DMS153 (cell line): ENCODE measurements around the gene GSK3A.

Source experiments
- DNase-seq: peaks from one replicate; lab custom pipeline; 2025; lab: John Stamatoyannopoulos, UW

The GSK3A gene

GRCh38 chr19:42242512-42243409, at the start of gene GSK3A:
Gene GSK3A (minus strand): TSS chr19:42242602. CDS start chr19:42242465, 137 bp downstream.
- DNase-seq = peak; percentile 99

- no peak for DNase-seq
These were observed 49.0 kb upstream of the GSK3A start for GRCh38 chr19:42291435-42291810.

DNA sequence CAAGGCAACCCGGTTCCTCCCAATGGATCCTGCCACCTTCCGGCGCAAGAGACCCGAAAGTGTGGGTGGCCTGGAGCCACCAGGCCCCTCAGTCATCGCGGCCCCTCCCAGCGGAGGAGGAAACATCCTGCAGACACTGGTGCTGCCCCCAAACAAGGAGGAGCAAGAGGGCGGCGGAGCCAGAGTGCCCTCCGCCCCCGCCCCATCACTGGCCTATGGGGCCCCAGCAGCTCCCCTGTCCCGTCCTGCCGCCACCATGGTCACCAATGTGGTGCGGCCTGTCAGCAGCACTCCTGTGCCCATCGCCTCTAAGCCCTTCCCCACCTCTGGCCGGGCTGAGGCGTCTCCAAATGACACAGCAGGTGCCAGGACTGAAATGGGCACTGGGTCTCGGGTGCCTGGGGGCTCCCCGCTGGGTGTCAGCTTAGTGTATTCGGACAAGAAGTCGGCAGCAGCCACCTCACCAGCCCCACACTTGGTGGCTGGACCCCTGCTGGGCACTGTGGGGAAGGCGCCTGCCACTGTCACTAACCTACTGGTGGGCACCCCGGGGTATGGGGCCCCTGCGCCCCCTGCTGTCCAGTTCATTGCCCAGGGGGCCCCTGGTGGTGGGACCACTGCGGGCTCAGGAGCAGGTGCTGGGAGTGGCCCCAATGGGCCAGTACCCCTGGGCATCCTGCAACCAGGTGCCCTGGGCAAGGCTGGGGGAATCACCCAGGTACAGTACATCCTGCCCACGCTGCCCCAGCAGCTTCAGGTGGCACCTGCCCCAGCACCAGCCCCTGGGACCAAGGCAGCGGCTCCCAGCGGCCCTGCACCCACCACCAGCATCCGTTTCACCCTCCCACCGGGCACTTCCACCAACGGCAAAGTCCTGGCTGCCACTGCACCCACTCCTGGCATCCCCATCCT, 48.4 kb upstream of the GSK3A start:
- DNase-seq = no peak

- DNase-seq = no peak
These were observed 47.7 kb upstream of the GSK3A start for GRCh38 chr19:42290136-42290522.

DNA sequence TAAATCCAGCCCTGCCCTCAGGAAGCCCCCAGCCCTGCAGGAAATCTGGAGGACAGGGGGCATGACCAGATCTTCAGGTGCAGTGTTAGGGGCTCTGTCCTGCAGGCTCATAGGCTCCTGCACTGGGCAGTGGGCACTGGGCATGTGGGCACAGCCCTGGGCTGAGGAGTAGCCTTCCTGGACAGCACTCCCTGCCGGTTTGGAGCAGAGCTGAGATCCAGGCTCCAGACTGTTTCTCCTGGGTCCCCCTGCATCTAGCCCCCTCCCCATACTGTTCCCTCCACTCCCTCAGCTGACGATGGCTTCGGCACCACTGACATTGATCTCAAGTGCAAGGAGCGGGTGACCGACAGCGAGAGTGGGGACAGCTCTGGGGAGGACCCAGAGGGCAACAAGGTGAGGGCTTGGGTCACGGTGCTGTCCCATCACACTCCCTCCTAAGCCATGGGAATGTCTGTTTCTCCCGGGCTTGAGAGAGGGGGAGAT, 47.2 kb upstream of the GSK3A start:
- no peak for DNase-seq

- DNase-seq = no peak
These were observed 46.6 kb upstream of the GSK3A start for GRCh38 chr19:42288881-42289555.

- DNase-seq = no peak
These were observed 46.0 kb upstream of the GSK3A start for GRCh38 chr19:42288387-42288786.

DNA sequence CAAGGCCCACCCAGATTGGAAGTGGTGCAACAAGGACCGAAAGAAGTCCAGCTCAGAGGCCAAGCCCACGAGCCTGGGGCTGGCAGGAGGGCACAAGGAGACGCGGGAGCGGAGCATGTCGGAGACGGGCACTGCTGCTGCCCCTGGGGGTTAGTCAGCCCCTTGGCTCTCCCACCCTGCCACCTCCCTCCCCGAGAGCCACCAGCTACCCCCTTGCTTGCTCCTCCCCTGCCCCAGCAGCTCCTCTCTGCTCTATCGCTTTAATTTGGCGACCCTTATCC, 45.4 kb upstream of the GSK3A start:
- DNase-seq = no peak

- no peak for DNase-seq
These were observed 44.8 kb upstream of the GSK3A start for GRCh38 chr19:42287017-42287826.

DNA sequence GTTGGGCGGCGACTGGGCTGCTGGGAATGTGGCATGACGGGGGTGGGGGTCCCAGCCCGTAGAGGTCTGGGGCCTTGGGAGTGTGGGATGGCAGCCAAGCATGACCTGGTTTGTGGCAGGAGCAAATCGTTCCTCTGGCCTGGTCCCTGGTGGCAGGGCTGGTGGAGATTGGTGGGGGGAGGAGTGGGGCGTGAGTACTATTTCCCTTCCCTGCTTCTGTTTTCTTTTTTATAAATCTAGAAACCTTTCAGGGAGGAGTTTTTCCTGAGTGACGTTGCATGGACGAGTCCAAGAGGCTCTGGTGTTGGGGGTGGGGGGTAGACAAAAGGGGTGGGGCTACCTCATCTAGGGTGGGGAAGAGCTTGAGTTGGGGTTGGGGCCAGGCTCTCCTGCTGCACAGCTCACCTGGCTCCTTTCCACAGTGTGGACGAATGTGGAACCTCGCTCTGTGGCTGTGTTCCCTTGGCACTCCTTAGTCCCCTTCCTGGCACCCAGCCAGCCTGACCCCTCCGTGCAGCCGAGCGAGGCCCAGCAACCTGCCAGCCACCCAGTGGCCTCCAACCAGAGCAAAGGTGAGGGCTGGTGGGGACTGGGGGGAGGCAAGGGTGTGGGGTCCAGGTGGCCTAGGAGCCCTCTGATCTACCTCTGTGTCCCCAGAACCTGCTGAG, 44.1 kb upstream of the GSK3A start:
- no peak for DNase-seq

- DNase-seq = no peak
These were observed 43.6 kb upstream of the GSK3A start for GRCh38 chr19:42285988-42286348.

DNA sequence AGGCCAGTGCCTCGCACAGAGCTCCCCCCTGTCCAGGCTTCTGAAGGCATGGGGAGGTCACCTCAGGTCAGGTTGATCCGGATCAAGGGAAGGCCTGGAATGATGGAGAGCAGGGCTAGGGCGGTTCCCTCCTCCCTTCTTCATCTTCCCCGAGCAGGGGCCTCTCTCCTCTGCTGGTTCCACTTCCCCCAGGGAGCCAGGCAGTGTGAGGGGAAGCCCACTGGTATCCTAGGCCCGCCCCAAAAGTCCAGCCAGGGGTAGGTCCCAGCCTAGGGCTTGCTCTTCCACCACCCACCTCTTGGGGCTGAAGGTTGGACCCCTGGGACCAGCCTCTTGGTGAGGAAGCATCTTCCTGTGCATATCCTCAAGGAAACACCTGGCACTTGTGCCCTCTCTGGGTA, 43.1 kb upstream of the GSK3A start:
- DNase-seq = no peak

- no peak for DNase-seq
These were observed 42.4 kb upstream of the GSK3A start for GRCh38 chr19:42284591-42285341.

GRCh38 chr19:42284066-42284501, 41.7 kb upstream of the GSK3A start:
- peak; percentile 21 for DNase-seq

DNA sequence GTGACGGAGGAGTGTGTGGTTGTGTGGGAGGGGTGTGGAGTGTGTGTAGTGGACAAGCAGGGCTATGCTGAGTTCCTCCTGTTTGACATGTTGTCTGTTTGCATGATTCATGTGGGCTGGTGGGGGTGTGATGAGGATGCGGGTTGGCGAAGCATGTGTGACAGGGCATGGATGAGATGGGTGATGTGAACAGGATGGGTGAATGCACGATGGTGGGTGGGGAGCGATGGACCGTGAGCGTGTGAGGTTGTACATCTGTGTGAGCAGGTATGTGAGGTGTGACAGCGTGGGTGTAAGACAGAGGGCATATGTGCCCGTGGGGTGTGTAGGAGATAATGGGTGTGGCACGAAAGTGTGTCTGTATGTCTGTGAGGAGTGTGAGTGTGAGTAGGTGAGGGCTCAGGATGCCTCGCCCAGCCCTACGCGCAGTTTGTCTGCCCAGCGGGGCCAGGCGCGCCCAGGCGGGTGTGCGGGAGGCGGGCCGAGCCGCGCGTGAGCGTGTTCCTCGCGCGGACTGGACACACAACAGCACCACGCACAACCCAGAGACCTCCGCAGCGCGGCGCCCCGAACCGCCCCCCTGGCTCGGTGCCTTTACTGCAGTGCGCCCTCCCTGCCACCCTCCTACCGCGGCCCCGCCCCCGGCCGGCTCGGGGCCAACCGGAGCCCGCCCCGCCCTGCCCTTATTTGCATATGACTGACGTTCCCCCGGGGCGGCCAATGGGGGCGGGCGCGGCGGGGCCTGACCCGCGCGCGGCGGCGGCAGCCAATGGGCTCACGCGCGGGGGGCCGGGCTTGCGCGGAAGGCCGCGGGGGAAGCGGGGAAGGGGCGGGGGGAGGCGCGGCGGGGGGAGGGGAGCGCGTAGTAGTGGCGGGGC, 41.0 kb upstream of the GSK3A start:
- DNase-seq = peak; percentile 85

DNA sequence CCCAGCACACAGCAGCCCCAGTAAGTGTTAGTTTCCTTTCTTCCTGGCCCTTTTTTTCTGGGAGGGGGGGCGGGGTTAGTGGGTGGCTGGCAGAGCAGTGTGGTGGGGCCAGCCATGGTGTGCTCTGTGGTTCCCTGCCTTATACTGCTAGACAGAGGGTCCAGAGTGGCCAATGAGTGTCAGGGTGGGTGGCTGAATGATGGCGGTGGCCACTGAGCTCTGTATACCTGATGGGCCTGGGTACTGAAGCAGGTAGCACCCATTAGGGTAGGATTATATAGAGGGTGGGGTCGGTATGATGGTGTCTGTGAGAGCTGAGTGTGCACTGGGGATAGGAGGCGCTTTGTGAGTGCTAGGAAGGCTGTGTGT, 40.4 kb upstream of the GSK3A start:
- DNase-seq = no peak

DNA sequence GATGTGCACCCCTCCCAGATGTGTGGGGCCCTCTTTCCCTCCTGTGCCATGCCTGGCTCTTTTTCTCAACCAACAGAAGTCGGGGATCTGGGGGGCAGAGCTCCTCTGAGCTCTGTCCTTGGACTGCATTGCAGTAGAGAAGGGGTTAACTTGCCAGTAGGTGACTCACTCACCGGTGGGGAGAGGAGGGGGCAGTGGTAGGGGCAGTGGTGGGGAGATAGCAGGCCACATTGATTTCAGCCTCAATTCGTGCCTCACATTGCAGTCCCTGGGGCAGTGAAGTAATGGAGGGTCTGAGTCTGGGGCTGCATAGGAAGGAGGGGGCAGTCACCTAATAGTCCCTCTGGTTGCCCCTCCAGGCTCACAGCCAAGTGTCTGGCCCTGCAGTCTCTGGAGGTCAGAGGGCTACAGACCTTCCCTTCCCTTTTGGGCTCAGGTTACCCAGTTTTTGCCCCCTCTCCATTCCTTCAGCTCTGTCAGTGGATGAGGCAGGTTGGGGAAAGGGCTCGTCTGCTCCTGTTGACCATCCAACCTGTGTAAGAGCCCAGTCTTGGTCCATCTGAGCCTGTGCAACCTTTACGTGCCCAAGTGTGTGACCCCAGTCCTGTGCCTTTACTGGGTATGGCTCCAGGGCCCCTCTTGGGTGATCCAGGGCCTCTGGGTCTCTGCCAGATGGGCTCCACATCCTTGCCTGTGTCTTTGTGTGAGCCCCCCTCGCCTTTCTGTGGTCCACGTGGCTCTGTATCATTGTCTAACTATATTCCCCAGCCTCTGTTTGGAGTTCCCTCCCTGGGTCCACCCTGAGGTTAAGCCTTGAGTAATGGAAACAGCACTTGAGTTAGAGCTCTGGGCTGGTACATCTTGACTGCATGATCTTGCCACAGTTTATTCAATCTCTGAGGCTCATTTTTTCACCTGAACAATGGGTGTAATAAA, 39.7 kb upstream of the GSK3A start:
- DNase-seq = no peak

DNA sequence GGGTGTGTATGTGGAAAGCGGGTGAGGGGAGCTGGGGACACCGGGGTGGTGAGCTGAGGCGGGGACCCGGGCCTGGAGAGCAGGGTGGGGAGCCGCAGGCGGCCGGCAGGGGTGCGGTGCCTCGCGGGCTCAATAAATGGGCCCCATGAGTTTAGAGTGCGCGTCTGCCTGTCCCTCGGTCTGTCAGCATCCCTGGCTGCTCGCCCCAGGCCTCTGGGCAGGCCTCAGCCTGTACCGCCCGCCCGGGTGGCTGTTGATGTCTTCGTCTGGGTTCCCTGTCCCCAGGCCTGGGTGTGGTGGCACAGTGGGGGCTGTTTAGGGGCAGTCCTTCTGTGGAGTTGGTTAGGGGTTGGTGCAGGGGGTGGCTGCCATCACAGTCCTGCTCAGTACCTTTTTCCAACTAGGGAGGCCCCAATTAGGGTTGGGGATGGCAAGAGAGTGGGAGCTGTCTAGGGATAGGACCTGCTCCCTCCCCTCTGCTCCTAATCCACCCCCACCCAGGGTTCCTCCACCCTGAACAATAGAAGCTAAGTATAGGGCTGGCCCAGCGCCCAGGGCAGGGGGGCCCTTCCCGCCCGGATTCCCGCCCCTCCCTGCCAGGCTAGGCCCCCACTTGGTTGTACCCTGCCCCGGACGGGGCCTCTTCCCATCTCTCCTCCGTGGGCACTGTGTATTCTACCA, 38.9 kb upstream of the GSK3A start:
- DNase-seq = peak; percentile 32
